ENCODE data around the gene EIF3K.
A peak's percentile ranks its signal among the peaks of the same experiment; 100 is the strongest.
"Not testable (repeated sequence)": the region's sequence is repeated elsewhere in the genome, so short reads cannot be mapped to it uniquely, and the experiment has no call there.

EIF3K gene, protein sequence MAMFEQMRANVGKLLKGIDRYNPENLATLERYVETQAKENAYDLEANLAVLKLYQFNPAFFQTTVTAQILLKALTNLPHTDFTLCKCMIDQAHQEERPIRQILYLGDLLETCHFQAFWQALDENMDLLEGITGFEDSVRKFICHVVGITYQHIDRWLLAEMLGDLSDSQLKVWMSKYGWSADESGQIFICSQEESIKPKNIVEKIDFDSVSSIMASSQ

DNA sequence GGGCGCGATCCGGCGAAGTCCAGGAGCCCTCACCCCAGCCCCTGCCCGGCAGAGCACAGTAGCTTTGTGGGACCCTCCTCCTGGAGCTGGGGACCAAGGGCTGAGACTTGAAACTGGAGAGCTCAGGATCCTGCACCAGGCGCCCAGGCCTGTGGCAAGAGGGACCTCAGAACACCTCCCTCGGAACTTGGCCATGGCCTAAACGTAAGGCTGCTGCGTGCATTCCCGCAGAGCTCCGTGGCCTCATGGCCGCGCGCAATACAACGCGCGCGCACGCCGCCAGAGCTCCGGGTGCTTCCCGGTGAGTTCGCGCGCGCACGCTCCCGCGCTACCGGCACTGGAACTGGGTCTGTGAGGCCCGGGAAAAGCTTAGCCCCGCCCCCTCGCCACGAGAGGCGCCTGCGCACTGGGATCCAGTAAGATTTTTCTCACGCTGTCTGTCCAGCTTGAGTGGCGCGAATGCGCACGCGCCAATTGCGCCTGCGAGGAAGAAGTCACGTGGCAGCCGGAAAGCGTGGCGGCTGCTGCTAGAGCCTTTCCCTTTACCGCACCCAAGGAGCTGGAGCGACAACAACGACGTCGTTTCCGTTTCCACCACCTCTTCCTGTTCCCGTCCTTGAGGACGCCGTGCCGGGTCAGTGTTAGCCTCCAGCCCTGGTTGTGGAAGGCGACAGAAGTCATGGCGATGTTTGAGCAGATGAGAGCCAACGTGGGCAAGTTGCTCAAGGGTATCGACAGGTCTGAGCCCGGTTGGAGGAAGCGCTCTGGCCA is at the start of gene EIF3K:
TSS of gene EIF3K (plus strand) at position 599 of the 771 bp plus-strand sequence. CDS start at position 680, 81 bp downstream.
- DNase-seq, result peak; percentile 99

DNA sequence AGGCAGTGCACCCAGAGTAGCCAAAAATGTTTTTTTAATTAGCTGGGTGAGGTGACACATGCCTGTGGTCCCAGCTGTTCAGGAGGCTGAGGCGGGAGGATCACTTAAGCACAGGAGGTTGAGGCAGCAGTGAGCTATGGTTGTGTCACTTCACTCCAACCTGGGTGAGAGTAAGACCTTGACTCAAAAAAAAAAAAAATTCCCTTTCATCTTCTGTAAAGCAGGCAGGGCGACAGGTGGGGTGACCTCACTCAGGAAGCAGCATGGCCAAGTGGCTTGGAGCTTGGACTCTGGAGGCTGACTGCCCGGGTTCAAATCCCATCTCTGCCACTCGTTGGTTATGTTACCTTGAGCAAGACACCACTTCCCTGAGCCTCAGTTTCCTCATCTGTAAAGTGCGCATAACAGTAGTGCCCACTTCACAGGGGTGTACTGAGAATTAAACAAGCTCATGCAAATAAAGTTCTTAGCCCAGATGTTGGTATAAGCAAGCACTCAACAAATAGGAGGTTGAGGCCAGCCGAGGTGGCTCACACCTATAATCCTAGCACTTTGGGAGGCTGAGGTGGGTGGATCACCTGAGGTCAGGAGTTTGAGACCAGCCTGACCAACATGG is 49.5 kb upstream of the EIF3K start:
- no peak for DNase-seq

DNA sequence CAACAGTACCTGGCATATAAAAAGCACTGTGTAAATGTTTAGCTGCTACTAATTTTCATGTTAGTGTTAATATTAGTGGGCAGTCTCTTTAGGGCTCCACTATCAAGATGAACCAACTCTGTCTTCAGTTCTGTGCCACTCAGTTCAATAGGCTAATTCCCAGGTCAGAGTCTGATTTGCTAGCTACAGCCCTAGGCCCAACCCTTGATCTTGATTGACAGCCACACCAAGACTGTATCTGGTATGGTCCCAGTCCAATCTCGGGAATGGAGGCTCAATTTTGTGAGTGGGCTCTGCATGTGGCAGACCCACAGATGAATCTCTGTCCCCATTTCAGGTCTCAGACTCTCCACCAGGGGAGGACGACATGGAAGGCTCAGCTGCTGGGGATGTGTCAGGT is 47.3 kb upstream of the EIF3K start:
- no peak for DNase-seq

DNA sequence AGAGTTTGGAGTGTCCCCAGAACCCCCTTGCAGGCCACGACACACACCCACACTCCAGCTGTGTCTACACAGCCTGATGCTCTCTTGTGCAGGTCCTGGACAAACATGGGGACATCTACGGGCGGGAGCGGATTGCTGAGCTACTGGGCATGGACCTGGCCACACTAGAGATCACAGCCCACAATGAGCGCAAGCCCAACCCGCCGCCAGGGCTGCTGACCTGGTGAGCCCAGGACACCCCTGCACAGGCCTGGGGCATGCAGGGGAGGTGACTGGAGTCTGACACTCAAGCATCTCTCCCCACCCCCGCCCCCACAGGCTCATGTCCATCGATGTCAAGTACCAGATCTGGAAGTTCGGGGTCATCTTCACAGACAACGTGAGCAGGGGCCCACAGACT is 41.2 kb upstream of the EIF3K start:
- DNase-seq, result no peak

DNA sequence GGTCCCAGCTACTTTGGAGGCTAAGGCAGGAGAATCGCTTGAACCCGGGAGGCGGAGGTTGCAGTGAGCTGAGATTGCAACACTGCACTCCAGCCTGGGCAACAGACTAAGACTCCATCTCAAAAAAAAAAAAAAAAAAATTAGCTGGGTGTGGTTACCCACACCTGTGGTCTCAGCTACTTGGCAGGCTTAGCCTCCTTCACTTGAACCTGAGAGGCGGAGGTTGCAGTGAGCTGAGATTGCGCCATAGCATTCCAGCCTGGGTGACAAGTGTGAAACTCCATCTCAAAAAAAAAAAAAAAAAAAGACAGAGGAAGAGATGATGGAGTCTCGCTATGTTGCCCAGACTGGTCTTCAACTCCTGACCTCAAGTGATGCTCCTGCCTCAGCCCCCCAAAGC is 39.7 kb upstream of the EIF3K start:
- DNase-seq, result not testable (repeated sequence)

DNA sequence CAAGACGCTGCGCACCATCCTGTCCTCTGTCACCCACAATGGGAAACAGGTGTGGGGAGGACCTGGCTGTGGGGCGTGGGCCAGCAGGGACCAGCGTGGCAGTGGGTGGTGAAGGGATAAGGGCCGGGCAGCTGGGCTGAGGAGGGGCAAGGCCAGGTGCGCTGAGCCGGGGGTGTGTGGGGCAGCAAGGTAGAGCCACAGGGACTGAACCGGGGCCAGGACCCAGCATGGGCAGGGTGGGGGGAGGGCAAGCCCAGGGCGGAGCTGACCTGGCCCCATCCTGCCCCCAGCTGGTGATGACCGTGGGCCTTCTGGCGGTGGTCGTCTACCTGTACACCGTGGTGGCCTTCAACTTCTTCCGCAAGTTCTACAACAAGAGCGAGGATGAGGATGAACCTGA is 38.9 kb upstream of the EIF3K start:
- DNase-seq, result no peak

DNA sequence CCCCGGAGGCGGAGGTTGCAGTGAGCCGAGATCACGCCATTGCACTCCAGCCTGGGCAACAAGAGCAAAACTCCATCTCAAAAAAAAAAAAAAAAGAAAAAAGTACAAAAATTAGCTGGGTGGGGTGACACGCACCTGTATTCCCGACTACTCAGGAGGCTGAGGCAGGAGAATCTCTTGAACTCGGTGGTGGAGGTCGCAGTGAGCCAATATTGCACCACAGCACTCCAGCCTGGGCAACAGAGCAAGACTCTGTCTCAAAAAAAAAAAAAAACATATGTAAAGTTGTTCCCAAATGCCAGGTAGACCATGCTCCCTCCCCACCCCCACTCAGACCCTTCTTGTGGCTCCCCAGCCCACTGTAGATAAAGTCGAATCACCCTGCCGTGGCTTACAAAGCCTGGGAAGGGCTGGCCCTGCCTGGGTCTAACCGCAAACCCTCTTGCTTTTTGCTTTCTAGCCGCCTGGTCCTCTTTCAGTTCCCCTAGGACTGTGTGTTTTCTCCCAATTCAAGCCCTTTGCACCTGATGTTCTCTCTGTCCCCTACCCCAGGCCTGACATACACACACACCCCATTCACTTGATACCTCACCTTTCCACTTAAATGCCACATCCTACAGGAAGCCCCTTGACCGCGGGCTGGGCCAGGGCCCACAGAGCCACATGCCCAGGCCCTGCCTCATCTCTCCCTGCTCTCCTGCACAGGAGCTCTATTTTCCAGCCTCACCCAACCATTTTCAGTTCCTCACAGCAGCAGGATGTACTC is 35.6 kb upstream of the EIF3K start:
- no peak for DNase-seq

DNA sequence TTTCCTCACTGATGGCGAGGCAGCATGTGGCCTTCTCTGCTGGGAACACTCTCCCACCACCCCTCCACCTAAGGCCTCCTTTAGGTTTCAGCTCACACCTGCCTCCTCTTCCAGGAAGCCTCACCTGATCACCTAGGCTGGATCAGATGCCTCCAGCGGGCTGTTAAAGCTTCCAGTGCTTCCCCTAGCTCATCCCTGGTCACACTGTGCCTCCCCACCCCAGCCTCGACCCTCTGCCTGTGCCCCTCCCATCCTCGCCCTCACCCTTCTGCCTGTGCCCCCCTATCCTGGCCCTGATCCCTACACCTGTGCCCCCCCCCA is 35.0 kb upstream of the EIF3K start:
- no peak for DNase-seq

DNA sequence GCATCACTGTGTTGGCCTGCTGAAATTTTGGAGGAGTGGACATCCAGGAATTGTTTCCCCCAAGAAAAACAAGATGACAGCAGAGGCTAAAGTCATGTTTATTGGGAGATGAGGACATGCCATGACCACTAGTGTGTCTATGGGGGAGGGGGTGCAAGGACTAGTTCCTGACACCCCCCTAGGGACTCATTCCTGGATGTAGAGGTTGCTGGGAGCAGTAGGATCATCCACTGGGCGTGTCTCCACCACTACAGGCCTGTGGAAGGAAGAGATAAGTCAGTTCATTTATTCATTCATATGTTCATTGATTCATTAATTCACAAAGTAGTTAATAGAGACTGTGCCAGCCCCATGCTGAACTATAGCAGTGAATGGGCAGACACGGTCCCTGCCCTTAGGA is 31.4 kb upstream of the EIF3K start:
- DNase-seq, result no peak

DNA sequence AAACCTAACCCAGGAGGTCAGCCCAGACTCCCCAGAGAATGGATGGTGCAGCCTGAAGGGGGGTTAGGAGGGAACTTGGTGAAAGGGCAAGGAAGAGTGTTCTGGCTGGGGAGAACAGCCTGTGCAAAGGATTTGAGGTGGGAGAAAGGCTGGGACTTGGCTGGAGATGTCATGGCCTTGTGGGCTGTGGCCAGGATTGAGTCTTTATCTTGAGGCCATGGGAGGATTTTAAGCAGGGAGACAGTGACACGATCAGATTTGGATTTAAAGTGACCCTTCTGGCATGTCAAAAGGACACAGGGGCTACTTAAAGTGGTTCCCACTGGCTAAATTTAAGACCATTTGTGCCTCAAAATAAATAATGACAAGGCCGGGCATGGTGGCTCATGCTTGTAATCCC is 30.9 kb upstream of the EIF3K start:
- no peak for DNase-seq

DNA sequence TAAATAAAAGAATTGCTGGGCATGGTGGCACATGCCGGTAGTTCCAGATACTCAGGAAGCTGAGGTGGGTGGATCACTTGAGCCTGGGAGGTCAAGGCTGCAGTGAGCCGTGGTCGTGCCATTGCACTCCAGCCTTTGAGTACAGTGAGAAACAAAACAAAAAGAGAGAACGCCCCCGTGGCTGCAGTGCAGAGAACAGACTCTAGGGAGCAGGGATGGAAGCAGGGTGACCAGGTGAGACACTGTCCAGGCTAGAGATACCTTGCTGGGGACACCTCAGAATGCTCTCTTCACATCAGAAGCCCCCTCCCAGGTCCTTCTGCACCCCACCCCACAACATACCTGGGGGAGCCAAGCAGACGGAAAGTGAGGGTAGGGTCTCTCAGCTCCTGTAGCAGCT is 26.0 kb upstream of the EIF3K start:
- no peak for DNase-seq

DNA sequence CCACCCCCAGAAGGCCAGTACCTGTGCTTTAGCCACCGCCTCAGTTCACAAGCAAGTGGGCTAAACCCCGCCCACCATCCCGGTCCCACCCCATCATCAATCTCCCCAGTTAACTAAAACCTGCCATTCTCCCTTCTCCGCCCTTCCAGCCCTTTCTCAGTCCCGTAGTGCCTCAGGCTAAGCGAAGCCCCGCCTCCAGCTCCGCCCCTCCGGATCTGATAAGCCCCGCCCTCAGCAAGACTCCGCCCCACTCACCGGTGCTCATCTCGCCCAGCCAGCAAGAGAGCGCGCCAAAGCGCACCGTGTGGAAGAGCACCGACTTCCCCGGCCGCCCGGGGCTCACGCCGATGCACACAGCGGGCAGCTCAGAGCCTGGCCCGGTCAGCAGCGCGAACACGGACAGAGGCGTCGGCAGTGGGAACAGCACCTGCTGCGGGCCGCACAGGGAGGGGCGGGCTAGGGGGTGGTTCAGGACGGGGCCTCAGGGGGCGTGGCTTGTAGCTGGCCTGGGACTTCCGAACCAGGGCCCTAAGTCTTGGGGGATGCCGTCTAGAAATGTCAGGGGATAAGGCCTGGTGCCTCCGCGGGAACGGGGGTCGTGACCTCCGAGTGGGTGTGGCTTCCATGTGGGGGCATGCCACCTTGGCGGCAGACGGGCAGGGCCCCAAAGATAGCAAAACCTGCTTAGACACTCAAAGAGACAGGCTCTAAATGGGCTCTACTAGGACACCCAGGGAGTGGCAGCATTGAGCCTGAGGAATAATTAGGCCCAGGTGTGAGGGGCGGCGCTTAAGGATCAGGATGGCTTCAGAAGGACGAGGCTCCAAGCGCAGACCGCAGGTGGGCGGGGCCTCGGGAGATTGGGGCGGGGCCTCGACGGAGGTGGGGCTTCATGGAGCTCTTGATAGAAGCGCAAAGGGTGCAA is 22.7 kb upstream of the EIF3K start:
- DNase-seq, result no peak

DNA sequence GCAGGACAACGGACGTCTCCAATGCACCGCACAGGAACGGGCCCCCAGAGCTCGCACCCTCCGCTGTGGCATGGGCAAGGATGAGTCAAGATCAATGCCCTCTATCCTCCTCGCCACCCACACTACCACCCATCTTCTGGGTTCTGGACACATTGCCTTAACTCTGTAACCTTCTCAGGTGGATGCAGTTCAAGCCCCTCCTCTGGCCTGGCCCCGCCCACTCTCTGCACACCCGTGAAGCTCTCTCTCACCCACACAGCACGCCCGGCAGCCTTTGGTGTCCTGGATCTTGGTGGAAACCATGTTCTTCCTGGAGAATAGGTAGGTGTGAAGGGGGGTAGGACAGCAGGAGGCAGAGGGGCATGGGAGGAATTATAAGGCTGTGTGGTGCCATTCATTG is 21.9 kb upstream of the EIF3K start:
- no peak for DNase-seq

DNA sequence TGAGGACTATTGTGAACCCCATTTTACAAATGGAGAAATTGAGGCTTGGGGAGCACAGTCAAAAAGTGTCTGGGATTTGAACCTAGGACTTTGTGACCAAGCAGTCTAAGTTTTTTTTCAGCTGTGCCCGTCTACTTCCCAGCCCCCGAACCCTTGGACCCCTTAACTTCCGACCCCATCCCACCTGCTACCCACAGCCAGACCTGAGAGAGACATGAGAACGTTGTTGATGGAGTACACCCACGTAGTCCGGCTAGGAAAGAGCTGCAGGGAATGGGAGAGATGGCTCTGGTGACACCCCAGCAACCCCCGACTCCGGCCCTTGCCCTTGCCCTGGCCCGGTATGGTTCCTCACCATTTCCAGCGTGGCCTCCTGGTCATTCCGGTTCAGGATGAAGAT is 19.3 kb upstream of the EIF3K start:
- DNase-seq, result no peak

DNA sequence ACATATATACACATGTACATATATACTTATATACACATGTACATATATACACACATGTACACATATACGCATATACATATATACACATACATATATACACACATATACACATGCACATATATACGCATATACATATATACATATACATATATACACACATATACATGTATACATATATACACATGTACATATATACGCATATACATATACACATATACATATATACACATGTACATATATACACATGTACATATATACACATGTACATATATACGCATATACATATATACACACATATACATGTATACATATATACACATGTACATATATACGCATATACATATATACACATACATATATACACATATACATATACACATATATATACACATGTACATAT is 16.1 kb upstream of the EIF3K start:
- DNase-seq, result not testable (repeated sequence)

DNA sequence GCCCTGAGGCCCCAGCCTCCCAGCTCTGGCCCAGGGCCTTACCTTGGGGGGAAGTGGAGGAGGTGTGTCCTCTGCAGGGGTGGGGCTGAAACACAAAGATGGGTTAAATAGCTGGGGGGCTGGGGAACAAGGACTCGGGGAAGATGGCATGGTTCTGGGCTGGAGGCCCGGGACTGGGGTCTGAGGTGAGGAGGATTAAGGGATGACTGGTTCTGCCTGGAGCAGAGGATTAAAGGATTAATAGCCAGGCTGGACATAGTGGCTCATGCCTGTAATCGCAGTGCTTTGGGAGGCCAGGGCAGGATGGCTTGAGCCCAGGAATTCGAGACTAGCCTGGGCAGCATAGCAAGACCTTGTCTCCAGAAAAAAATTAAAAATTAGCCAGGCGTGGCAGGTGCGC is 12.9 kb upstream of the EIF3K start:
- DNase-seq, result no peak

DNA sequence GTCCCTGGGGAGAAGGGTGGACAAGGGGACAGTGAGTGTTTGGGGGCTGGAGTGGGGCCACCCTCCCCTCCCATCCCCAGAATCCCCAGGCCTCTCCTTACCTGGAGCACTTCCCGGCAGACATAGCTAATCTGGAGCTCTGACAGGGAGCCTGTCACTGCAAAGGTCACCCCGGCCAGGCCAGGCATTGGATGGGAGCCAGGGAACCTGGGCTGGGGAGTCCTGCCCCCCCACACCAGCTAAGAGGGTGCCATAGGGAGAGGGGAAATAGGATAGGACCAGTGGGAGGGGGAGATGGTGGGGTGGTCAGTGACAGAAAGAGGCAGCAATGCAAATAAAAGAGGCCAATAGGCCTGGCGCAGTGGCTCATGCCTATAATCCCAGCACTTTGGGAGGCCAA is 4.7 kb upstream of the EIF3K start:
- DNase-seq, result no peak

DNA sequence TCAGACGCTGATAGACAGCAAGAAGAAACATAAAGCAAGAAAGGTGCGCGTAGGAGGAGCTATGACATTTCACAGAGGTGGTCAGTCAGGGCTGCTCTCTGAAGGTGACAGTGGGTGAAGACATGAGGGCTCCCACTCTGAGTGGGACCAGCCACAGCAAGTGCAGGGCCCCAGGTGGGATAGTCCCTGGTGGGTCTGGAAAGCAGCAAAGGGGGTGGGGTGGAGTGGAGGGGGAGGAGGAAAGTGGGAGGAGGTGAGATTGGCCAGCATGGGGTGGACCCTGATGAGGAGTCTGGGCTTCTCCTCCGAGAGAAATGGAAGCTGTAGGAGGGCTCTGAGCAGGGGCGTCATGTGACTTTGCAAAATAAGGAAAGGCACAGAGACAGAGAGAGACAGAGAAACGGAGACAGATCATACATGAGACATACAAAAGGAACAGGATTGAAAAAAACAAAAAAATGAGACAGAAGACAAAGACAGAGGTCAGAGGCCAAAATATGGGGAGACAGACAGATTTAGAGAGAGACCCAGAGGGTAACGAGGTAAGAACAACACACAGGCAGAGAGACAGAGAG is 3.9 kb upstream of the EIF3K start:
- DNase-seq, result no peak

DNA sequence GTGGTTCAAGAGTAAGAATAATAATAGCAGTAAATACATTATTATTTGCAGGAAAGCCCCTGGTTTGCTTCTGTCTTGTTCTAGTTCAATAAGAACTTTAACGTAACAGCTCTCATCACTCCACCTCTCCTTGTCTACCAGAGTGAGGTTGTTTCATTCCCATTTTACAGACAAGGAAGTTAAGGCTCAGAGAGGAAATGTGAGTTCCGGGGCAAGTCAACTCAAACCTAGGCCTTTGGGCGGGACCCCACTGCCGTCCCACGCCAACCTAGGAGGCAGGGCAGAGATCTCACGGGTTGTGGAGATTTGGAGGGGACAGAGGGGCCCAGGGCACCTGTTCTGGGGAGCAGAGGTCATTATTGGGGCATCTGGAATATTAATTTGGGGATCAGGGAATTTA is 2.7 kb upstream of the EIF3K start:
- DNase-seq, result no peak

DNA sequence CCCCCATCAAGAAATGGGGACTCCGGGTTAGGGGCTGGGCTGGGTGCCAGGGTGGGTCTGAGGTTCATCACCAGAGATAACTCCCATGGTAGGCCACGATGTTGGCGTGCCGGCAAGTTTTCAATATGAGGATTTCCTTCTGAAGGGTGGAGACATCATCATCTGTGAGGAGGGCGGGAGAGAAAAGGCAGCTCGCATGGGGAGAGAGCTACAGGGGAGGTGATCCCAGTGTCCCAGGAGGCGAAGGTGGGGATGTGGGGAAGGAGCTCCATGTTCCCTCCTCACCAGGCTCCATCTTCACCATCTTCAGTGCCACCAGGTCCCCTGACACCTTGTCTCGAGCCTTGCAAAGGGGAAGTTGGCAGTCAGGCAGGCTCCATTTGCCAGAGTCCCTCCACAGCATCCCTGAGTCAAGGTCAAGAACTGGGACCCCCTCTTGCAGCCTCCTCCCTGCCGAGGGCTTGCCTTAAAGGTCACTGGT is 1.7 kb upstream of the EIF3K start:
- no peak for DNase-seq

DNA sequence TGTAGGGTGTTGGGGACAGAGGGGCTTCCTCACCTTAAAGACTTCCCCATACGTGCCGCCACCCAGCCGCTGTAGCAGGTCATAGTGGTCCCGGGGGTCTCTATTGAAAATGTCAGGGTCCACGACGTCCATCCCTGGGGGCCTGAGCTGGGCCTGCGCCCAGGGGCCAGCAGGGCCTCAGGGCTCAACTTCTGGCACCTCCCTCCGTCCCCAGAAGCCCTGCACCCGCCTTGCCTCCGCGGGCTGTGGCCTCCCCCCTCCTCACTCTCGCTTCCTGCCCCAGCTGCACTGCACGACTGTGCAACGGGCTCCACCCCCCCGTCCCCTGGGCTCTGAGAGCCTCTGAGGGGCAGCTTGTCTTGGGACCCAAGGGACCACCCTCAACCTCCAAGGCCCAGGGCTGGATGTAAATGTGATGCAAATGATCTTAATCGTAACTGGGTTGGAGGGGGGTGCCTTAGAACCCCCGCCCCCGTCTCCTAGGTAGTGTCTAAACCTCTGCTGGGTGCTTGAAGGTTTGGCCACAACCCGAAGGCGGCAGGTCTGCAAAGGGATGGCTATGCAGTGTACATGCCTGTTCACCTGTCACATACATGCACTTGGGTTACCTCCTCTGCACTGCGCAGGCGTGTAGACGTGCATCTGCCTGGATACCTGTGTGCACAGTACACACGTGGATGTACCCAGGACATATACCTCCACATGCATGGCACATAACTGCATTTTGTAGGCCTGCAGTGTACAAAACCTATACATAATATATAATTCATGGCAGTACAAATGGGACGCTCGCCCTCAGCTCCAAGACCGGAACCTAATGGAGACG is 1.0 kb upstream of the EIF3K start, which contains the start of gene MAP4K1:
TSS of gene MAP4K1 (minus strand) at position 190 of the 826 bp plus-strand sequence. CDS start at position 132, 58 bp downstream.
- DNase-seq, result no peak

All from COR-L47 (cell line).